Measurements from ENCODE around the gene CMIP.

Gene CMIP

DNA sequence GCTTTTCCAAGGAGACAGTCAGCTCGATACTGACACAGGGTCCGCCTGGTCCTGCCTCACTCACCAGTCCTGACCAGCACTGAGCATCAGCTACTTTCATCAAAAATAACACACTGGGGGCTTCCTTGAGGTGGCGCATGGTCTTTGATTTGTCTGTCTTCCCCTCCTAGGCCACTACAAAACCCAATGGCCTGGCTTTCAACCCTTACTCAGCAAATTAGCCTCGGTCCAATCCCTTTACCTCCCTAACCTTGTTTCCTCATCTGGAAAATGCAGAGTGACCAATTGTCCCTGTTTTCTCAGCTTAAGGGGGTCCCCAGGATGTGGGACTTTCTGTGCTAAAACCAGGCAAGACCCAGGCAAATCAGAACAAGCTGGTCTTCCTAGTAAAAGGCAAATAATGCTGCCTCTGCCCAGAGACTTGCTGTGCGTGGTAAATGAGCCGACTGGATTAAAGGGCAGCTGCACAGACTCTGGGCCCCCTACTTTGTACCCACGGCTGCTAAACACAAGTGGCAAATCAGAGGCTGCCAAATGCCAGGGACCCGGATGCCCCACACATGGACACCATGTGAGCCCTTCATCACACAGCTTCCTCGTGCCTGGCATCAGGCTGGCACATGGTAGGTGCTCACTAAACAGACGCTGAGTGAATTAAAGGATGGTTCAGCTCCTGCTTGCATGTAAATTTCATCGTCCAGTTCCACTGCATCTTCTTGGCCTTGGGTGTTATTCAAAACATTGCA is 31.2 kb upstream of the CMIP start:
- H3K36me3 ChIP-seq (ENCODE audit: control insufficient read depth, insufficient read depth, low read length): no peaks in the 10 kb centered on the region
- H3K9me3 ChIP-seq (ENCODE audit: control insufficient read depth, low read length): no peaks in the 10 kb centered on the region
- no peaks in the 10 kb centered on the region for H3K79me2 ChIP-seq
- H3K27ac ChIP-seq: no peak overlapping the region
- H3K4me3 ChIP-seq (ENCODE audit: low read depth, low read length): no peak overlapping the region
- TF ChIP-seq, protein P1, sequence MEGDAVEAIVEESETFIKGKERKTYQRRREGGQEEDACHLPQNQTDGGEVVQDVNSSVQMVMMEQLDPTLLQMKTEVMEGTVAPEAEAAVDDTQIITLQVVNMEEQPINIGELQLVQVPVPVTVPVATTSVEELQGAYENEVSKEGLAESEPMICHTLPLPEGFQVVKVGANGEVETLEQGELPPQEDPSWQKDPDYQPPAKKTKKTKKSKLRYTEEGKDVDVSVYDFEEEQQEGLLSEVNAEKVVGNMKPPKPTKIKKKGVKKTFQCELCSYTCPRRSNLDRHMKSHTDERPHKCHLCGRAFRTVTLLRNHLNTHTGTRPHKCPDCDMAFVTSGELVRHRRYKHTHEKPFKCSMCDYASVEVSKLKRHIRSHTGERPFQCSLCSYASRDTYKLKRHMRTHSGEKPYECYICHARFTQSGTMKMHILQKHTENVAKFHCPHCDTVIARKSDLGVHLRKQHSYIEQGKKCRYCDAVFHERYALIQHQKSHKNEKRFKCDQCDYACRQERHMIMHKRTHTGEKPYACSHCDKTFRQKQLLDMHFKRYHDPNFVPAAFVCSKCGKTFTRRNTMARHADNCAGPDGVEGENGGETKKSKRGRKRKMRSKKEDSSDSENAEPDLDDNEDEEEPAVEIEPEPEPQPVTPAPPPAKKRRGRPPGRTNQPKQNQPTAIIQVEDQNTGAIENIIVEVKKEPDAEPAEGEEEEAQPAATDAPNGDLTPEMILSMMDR (IDR thresholded peaks at IDR 0.05): no peak
- H2AFZ ChIP-seq: no peak overlapping the region
- no peaks in the 10 kb centered on the region for H3K27me3 ChIP-seq (ENCODE audit: control insufficient read depth, insufficient read depth, low read length)
- no peaks in the 10 kb centered on the region for H3K4me1 ChIP-seq
- H3K4me2 ChIP-seq (ENCODE audit: low read length): no peak overlapping the region
- no peak overlapping the region for H3K9ac ChIP-seq

DNA sequence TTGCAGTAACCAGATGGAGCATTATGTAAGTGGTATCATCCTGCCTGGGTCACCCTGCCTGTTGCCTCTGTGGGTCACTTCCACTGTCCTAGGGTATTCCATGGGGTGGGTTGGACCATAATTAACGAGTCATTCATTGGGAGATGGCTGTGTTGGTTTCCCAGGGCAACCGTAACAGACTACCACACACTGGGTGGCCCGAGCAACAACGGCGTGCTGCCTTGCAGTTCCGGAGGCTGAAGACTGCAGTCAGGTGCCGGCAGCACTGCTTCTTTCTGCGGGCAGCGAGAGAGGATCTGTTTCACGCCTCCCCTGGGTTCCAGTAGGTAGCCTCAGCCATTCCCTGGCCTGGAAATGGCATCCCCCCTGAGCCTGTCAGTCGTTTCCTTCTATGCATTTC is 28.9 kb upstream of the CMIP start:
- Histone ChIP-seq H3K4me1 (no peaks in the 10 kb centered on the region), H3K9me3 (ENCODE audit: control insufficient read depth, low read length) (no peaks in the 10 kb centered on the region), H3K36me3 (ENCODE audit: control insufficient read depth, insufficient read depth, low read length) (no peaks in the 10 kb centered on the region)

DNA sequence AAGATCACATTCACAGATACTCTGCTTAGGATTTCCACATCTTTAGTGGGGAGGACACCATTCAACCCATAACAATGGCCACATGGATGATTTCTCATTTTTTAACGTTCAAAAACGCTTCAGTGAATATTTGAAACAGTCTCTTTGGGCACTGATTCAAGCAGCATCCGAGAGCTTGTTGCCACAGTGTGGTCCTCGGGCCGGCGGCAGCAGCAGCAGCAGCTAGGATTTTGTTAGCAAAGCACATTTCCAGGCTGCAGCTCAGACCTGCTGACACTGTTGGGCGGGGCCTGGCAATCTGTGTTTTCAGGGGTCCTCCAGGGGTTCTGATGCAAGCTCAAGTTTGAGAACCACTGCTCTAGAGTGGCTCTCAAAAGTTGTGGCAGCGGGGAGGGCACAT is 27.9 kb upstream of the CMIP start:
- Histone ChIP-seq H3K36me3 (ENCODE audit: control insufficient read depth, insufficient read depth, low read length) (no peaks in the 10 kb centered on the region), H3K4me3 (ENCODE audit: low read depth, low read length) (no peak overlapping the region), H2AFZ (no peak overlapping the region), H3K27me3 (ENCODE audit: control insufficient read depth, insufficient read depth, low read length) (no peaks in the 10 kb centered on the region), H3K27ac (no peak overlapping the region), H3K9me3 (ENCODE audit: control insufficient read depth, low read length) (no peaks in the 10 kb centered on the region), H3K9ac (no peak overlapping the region), H3K4me2 (ENCODE audit: low read length) (no peak overlapping the region), H3K79me2 (no peaks in the 10 kb centered on the region), H3K4me1 (no peaks in the 10 kb centered on the region)
- TF ChIP-seq, protein P1 (IDR thresholded peaks at IDR 0.05): no peak

More for the DNA sequence above, 28.9 kb upstream of the CMIP start:
- Histone ChIP-seq H3K9ac (no peak overlapping the region), H3K27ac (no peak overlapping the region), H3K79me2 (no peaks in the 10 kb centered on the region), H2AFZ (no peak overlapping the region), H3K4me3 (ENCODE audit: low read depth, low read length) (no peak overlapping the region), H3K27me3 (ENCODE audit: control insufficient read depth, insufficient read depth, low read length) (no peaks in the 10 kb centered on the region), H3K4me2 (ENCODE audit: low read length) (no peak overlapping the region)
- TF ChIP-seq, protein P1 (IDR thresholded peaks at IDR 0.05): no peak

DNA sequence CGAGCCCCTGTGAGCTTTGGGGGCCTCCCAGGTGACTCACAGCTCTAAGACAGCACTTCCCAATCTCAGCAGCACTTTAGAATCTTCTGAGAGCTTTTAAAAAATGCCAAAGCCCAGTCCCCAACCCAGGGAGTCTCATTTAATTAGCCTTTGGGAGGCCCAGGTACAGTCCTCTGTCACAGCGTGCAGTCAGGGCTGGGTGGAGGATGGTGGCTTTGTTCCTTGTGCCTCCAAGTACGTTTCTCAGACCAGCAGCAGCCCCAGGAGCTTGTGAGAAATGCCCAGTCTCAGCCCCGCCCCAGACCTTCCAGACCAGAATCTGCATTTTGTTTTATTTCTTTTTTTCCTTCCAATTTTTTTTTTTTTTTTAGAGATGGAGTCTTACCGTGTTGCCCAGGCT is 27.4 kb upstream of the CMIP start:
- Histone ChIP-seq H3K79me2 (no peaks in the 10 kb centered on the region), H3K9me3 (ENCODE audit: control insufficient read depth, low read length) (no peaks in the 10 kb centered on the region), H3K27me3 (ENCODE audit: control insufficient read depth, insufficient read depth, low read length) (no peaks in the 10 kb centered on the region), H3K4me3 (ENCODE audit: low read depth, low read length) (no peak overlapping the region), H2AFZ (no peak overlapping the region), H3K27ac (no peak overlapping the region), H3K36me3 (ENCODE audit: control insufficient read depth, insufficient read depth, low read length) (no peaks in the 10 kb centered on the region), H3K4me2 (ENCODE audit: low read length) (no peak overlapping the region), H3K9ac (no peak overlapping the region), H3K4me1 (no peaks in the 10 kb centered on the region)
- TF ChIP-seq, protein P1 (IDR thresholded peaks at IDR 0.05): no peak

DNA sequence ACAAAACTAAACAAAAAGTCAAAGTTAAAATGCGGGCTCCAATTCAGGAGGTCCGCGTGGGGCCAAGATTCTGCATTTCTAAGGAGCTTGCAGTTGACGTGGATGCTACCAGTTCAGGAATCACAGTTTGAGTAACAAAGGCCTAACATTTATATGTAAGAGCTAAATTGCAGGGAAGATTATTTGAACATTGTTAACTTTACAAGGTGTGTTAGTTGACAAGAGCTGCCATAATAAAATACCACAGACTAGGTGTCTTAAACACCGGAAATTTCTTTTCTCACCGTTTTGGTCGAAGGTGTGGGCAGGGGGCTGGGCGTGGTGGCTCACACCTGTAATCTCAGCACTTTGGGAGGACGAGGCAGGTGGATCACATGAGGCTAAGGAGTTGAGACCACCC is 24.8 kb upstream of the CMIP start:
- H3K9ac ChIP-seq: no peak overlapping the region
- no peaks in the 10 kb centered on the region for H3K4me1 ChIP-seq
- no peaks in the 10 kb centered on the region for H3K27me3 ChIP-seq (ENCODE audit: control insufficient read depth, insufficient read depth, low read length)
- H3K4me2 ChIP-seq (ENCODE audit: low read length): no peak overlapping the region
- H3K36me3 ChIP-seq (ENCODE audit: control insufficient read depth, insufficient read depth, low read length): no peaks in the 10 kb centered on the region
- no peaks in the 10 kb centered on the region for H3K79me2 ChIP-seq
- H2AFZ ChIP-seq: no peak overlapping the region
- TF ChIP-seq, protein P1 (IDR thresholded peaks at IDR 0.05): no peak
- H3K9me3 ChIP-seq (ENCODE audit: control insufficient read depth, low read length): no peaks in the 10 kb centered on the region
- no peak overlapping the region for H3K27ac ChIP-seq
- H3K4me3 ChIP-seq (ENCODE audit: low read depth, low read length): no peak overlapping the region

Measured in parathyroid adenoma (tissue), 2 donors.